ENCODE results near the gene HS1BP3.

- no peak for TF ChIP-seq CTCF (conservative IDR thresholded peaks at IDR 0.05 in 1 of 2, IDR thresholded peaks at IDR 0.05 in 1 of 2; ENCODE audit: extremely low read depth in 1 of 2, insufficient read depth in 1 of 2, low read depth in 1 of 2, low read length in 2 of 2)
- peak; percentile 95 for TF ChIP-seq EZH2 (IDR thresholded peaks at IDR 0.05; ENCODE audit: borderline replicate concordance, low read length)
These were observed 20.3 kb upstream of the HS1BP3 start for GRCh38 chr2:20671036-20671735.
